Endothelial cell of umbilical vein (primary cell): Measurements from ENCODE around the gene TBC1D8B.

Experiments used
- CTCF ChIP-seq, 2 donors: IDR thresholded peaks; 1 replicate in 1 of 2; 2 replicates in 1 of 2; pipeline ENCODE4 v1.5.1; 2011; ENCODE audit warnings: low read length in 2 of 2, mild to moderate bottlenecking in 2 of 2, moderate library complexity in 2 of 2, control low read depth in 1 of 2, inconsistent platforms in 1 of 2, low read depth in 1 of 2; ENCODE audit not compliant: insufficient read depth in 1 of 2; ENCODE audit errors: extremely low read depth in 1 of 2
- MAX ChIP-seq: IDR thresholded peaks from 2 replicates; pipeline ENCODE4 v1.6.1; 2011; ENCODE audit not compliant: insufficient read depth, insufficient read length
- POLR2A ChIP-seq: IDR thresholded peaks from 2 replicates; pipeline ENCODE4 v1.6.1; 2012; ENCODE audit warnings: low read depth, mild to moderate bottlenecking, control low read depth, low read length
- POLR2AphosphoS5 ChIP-seq: IDR thresholded peaks from 2 replicates; pipeline ENCODE4 v1.6.1; 2012; ENCODE audit warnings: low read depth, mild to moderate bottlenecking, control low read depth, low read length, moderate library complexity; ENCODE audit not compliant: insufficient read depth

GRCh38 chrX:106891762-106892460 lies 89.4 kb downstream of the TBC1D8B start:
- TF ChIP-seq CTCF (IDR thresholded peaks at IDR 0.05; ENCODE audit: extremely low read depth in 1 of 2, insufficient read depth in 1 of 2, low read depth in 1 of 2, low read length in 2 of 2) (no peak), MAX (no peak), POLR2A (no peak), POLR2AphosphoS5 (no peak)
